NCI-H748 (cell line): ENCODE results near the gene NDUFAF2.
"Not testable (repeated sequence)": the region's sequence is repeated elsewhere in the genome, so short reads cannot be mapped to it uniquely, and the experiment has no call there.

Experiments
- DNase-seq: peaks from one replicate; lab custom pipeline; 2025; ENCODE audit not compliant: unreplicated experiment; lab: John Stamatoyannopoulos, UW

NDUFAF2 gene

GRCh38 chr5:61047346-61047745 is 102.3 kb downstream of the NDUFAF2 start:
- DNase-seq = no peak

- no peak for DNase-seq
Measured at GRCh38 chr5:61048534-61048933, 103.5 kb downstream of the NDUFAF2 start.

- DNase-seq = no peak
Measured at GRCh38 chr5:61050292-61050691, 105.3 kb downstream of the NDUFAF2 start.

DNA sequence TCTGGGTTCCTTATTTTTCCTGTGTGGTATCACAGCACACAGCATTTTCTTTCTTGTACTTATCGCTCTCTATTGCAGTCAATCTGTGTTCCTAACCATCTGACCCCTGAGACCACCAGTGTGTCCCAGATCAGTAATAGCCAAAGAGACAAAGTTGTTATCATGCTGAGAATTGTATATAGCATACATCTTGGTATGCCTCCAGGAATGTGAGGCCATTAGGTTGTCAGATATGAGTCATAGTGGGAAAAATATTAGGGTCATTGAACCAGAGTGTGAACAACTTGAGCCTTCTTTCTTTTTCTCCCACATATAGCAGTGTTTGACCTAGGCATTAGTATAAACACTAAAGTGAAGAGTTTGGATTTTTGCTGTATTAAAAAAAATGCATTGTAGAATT is 106.3 kb downstream of the NDUFAF2 start:
- DNase-seq = no peak

DNA sequence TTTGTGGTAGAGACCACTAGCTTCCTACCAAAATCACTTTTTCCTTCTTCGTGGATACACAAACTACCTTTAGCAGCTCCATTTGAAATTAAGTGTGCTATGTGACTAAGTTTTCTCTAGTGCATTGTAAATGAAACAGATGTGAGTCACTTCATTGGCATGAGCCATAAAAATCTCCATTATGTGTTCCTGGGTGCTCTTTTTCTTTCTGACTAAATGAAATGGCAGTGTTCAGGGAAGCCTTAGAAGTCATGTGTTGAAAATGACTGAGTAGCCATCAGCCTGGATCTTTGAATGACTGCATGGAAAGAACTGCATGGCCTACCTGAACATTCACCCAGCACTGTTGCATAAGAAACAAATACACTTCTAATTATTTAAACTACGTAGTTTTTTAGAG is 107.9 kb downstream of the NDUFAF2 start:
- no peak for DNase-seq

- no peak for DNase-seq
Measured at GRCh38 chr5:61053937-61054336, 108.9 kb downstream of the NDUFAF2 start.

DNA sequence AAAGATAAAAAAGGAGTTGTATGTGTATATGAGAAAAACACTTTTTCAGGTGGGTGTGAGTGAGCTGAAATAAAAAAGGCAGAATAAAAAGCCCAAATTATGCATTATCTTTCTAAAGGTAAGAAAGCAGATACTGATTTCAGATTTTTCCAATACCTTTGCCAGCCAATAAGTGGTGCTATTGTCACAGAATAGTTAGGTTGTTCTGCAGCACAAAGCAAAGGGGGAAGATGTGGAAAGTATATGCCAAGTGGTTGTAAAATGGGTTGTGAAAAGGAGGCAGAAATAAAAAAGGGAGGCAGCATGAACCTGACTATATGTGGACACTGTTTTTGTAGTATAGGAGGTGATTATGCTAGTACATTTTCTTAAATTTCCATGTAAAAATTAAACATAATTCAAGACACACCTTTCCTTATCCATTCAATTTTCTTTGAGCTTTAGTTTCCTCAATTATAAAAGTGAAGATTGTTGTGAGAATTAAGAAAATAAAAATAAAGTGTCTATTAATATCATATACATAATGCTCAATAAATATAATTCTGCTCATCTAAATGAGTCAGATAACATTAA is 110.5 kb downstream of the NDUFAF2 start:
- DNase-seq = peak; percentile 73

GRCh38 chr5:61059499-61059898 is 114.5 kb downstream of the NDUFAF2 start:
- no peak for DNase-seq

DNA sequence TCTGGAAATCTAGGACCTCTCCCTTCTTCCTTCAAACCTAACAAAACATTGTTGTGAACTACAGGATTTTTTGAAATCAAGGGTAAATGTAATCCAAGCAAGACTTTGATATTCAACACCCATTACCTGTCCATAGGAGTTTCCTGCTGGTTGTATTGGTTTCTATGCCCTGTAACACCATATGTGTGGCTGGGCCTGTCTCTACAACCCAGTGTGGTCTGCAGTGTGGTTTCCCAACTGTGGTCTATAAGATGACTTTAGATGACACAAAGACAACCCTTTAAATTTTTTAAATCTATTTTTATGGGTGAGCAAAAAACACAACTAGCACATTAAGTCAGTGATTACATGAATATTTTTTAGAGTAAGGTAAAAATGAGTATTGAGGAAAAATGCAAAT is 124.1 kb downstream of the NDUFAF2 start:
- no peak for DNase-seq

GRCh38 chr5:61071526-61071925 is 126.5 kb downstream of the NDUFAF2 start:
- DNase-seq = no peak

GRCh38 chr5:61076626-61077025 is 131.6 kb downstream of the NDUFAF2 start:
- DNase-seq = no peak

DNA sequence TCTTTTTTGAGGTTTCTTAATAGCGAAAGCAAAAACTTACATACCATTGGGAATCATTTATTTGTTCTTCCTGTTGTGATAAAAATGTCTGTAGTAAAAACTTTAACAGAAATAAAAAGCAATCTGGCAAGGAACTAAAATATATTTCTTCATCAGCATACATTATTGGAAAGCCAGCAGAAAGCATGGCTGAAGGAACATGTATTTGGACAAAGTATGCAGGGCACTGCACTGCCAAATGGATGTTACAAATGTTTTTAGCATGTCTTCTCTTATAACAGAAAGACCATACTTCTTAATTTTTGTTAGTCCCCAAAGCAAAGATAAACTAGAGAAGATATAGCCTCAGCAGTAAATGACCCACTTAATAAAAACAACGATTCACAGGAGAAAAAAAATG is 136.7 kb downstream of the NDUFAF2 start:
- DNase-seq = no peak

DNA sequence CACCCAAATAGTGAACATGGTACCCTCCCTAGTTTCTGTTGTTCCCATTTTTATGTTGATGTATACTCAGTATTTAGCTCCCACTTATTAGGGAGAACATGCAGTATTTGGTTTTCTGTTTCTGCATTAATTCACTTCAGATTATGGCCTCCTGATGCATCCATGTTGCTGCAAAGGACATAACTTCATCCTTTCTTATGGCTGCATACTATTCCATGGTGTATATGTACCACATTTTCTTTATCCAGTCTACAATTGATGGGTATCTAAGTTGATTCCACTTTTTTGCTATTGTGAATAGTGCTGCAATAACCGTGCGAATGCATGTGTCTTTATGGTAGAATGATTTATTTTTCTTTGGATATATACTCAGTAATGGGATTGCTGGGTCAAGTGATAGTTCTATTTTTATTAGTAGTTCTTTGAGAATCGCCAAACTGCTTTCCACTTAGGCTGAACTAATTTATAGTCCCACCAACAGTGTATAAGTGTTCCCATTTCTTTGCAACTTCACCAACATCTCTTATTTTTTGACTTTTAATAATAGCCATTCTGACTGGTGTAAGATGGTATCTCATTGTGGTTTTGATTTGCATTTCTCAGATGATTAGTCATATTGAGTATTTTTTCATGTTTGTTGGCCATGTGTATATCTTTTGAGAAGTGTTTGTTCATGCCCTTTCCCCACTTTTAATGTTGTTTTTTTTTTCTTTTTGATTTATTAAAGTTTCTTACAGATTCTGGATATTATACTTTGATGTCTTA is 137.7 kb downstream of the NDUFAF2 start:
- DNase-seq = no peak

DNA sequence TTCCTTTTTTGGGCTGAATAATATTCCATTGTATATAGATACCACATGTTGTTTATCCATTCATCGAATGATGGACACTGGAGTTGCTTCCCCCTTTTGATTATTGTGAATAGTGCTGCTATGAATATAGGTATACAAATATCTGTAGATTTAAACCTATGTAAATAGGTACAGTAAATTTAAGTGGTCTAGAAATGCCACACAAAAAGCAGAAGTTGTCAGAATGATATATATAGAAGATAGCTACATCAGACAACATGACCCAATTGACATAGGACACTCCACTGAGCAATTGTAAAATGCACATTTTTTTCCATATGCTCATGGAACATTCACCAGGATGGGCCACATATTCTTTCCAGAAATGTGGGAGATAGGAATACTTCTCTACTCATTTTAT is 139.7 kb downstream of the NDUFAF2 start:
- DNase-seq = no peak

DNA sequence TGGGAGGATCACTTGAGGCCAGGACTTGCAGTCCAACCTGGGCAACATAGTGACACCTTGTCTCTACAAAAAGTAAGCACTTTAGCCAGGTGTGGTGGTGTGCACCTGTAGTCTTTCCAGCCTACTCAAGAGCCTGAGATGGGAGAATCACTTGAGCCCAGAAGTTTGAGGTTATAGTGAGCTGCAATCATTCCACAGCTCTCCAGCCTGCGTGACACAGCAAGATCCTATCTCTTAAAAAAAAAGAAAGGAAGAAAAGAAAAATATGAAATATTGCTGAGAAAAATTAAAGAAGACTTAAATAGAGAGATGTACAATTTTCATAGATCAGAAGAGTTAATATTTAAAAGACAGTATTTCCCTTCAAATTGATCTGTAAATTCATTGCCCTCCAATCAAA is 140.9 kb downstream of the NDUFAF2 start:
- no peak for DNase-seq

DNA sequence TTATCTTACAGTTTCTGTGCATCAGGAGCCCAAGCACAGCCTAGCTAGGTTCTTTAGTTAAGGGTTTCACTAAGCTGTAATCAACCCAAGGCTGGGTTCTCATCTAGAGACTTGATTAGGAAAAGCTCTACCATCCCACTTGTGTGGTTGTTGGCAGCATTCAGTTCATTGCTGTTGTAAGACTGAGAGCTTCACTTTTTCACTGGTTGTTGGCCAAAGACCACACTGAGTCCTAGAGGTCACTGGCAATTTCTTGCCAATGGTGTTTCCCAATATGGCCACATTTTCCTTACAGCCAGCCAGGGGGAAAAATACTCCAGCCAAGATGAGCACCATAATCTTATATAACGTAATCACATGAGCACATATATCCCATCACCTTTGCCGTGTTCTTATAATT is 142.9 kb downstream of the NDUFAF2 start:
- DNase-seq = no peak

DNA sequence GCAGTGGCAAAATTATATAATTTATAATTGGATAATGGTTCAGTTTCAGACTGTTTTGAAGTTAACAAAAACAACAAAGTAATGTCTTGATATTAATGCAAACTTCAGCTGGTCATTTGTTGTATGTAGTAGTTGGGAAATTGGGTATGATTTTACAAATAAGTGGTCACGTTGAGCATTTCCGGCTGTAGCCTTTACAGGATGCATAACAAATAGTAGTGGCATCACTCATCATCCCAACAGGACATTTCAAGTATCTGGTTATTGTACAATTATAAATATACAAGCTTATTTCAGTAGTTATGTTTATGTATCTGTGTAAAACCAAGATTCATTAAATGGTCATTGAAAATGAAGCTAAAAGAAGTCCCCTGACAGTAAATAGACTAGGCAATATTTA is 144.3 kb downstream of the NDUFAF2 start:
- no peak for DNase-seq

GRCh38 chr5:61093046-61093771 is 148.2 kb downstream of the NDUFAF2 start:
- DNase-seq = not testable (repeated sequence)

- DNase-seq = no peak
Measured at GRCh38 chr5:61097465-61097864, 152.5 kb downstream of the NDUFAF2 start.

- no peak for DNase-seq
Measured at GRCh38 chr5:61098251-61098995, 153.4 kb downstream of the NDUFAF2 start.

DNA sequence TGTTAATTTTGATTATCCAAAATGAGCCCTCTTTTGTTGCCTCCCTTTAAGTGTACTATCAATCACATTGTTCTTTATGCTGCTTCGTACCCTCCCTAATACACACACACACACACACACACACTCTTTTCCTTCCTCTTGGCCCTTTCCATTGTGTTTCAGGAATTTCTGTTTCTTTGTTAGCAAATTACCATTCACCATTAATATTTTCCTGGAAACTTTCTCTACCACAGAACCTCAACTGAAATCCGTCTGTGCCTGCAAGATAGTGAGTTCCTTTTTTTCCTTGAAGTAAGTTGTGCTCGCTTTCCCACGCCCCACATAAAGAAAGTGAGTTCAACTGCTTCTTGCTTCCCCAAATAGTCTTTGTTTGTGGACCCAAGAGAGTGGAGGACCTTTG is 155.4 kb downstream of the NDUFAF2 start:
- DNase-seq = no peak

DNA sequence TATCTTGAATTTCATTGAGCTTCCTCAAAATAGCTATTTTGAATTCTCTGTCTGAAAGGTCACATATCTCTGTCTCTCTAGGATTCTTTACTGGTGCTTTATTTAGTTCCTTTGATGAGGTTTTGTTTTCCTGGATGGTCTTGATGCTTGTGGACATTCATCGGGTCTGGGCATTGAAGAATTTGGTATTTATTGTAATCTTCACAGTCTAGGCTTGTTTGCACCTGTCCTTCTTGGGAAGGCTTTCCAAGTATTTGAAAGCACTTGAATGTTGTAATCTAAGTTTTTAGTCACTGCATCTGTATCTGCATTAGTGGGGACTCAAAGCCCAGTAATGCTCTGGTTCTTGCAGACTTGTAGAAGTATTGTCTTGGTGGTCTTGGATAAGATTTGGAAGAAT is 169.4 kb downstream of the NDUFAF2 start:
- no peak for DNase-seq
